Measurements from ENCODE around the gene PLAC9.

DNA sequence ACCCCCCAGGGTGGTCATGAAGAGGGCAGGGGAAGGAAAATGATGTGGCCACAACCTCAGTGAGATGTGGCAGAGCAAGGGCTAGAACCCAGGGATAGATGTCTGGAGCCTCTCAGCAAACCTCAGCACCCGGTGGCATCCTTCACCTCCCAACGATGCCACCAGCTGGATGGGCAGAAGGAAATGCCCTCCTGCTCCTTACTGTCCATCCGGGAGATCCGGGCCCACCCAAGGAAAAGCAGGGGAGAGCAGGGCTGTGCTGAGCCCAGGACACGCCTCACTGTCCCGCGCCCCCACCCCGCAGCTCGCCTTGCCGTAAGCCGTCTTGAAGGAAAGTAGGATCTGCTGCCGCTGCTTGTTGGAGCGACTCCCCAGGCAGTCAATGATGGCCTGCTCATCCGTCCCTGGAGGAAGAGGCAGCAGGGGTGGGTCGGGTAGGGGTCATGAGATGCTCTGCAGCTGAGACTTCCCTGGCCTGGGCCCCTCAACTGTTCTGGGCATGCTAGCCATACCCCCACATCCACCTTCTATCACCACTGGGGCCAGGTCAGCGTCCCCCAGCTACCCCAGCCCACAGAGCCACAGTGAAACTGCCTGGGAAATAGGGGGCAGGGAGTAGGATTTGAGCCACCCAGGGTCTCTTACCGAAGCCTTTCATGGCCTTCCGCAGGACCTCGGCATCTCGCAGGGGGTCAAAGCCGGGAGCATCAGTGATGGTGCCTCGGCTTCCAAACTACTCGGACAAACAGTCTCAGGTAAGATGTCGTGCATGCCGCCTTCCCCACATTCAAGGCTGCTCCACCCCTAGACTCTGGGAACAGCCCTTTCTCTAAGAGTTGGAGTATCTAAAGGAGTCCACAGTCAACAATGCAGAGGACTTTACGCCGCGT, 34.3 kb downstream of the PLAC9 start:
- TF ChIP-seq, protein P1, sequence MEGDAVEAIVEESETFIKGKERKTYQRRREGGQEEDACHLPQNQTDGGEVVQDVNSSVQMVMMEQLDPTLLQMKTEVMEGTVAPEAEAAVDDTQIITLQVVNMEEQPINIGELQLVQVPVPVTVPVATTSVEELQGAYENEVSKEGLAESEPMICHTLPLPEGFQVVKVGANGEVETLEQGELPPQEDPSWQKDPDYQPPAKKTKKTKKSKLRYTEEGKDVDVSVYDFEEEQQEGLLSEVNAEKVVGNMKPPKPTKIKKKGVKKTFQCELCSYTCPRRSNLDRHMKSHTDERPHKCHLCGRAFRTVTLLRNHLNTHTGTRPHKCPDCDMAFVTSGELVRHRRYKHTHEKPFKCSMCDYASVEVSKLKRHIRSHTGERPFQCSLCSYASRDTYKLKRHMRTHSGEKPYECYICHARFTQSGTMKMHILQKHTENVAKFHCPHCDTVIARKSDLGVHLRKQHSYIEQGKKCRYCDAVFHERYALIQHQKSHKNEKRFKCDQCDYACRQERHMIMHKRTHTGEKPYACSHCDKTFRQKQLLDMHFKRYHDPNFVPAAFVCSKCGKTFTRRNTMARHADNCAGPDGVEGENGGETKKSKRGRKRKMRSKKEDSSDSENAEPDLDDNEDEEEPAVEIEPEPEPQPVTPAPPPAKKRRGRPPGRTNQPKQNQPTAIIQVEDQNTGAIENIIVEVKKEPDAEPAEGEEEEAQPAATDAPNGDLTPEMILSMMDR (IDR thresholded peaks at IDR 0.05; ENCODE audit: low read depth, low read length, poor library complexity, severe bottlenecking): no peak
- TF ChIP-seq EZH2phosphoT487 (IDR thresholded peaks at IDR 0.05; ENCODE audit: borderline replicate concordance, low read length): no peak
